Activated CD4-positive, alpha-beta T cell treated with anti-CD3 and anti-CD28 coated beads for 48 hours (primary cell): ENCODE measurements around the gene DDA1.
"Not testable (repeated sequence)": the region's sequence is repeated elsewhere in the genome, so short reads cannot be mapped to it uniquely, and the experiment has no call there.

ENCODE experiments used
- DNase-seq: peaks from one replicate; pipeline ENCODE4 v3.0.0-alpha.2; 2020

Gene DDA1

DNA sequence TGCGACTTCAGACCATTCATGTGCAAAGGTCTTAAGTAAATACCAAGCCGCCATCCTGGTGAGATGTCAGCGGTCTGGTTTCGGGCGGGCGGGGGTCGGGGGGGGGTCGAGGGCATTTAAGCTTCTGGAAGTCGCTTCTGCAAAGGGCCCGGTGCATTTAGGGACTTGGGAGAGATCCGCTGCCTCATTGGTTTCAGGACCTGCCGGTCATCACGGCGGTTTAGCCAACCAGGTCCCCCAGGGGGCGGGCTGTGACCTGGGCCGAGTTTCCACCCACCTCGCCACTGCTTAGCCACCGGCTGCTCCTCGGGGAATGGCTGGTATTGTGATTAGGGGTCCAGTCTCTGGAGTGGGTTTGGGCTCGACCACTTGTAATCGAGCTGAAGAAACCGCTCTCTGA is 19.9 kb upstream of the DDA1 start:
- peak; percentile 82 for DNase-seq

DNA sequence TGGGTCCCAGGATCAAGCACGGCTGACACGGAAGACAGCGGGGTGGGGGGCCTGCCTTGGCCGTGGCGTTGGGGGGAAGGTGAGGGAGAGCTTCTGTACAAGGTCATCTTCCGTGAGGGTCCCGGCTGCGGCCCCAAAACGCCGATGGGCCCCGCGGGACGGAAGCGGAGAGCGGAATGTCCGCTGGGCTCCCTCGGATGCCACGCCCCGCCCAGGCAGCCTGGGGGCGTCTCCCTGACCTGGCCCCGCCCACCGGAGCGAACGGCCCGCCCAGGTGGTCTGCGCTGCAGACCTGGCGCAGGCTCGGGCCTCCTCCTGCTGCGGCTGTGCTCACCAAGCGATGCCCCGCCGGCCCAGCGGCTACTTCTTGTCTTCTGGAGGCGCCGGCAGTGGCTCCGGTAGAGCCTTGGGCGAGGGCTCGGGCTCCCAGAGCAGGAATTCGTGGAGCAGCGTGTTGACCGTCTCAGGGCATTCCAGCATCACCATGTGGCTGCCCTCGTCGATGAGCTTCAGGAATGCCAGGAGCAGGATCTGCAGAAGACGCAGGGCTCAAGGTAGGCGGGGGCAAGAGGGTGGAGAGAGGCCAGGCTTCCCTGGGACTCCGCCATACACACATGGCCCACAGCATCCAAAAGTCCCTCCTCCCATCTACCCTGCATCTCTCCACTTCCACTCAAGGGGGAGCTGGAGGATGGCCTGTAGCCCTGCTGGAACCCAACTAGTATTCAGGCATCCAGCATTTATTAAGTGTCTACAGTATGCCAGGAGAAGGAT is 16.9 kb upstream of the DDA1 start:
- peak; percentile 87 for DNase-seq

DNA sequence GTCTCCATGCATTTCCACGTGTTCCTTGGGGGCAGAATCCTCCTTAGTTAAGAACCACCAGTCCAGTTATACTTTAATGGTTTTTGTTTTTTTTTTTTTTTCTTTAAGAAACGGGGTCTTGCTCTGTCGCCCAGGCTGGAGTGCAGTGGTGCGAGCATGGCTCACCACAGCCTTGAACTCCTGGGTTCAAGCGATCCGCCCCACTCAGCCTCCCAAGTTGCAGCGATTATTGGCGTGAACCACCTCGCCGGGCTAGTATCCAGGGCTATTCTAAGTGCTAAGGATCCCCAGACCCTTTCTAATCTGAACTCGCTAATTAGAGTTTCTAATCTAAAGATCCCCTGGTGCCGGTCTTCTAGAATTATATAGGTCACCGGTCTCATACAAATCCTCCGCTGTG is 15.8 kb upstream of the DDA1 start:
- DNase-seq: no peak

DNA sequence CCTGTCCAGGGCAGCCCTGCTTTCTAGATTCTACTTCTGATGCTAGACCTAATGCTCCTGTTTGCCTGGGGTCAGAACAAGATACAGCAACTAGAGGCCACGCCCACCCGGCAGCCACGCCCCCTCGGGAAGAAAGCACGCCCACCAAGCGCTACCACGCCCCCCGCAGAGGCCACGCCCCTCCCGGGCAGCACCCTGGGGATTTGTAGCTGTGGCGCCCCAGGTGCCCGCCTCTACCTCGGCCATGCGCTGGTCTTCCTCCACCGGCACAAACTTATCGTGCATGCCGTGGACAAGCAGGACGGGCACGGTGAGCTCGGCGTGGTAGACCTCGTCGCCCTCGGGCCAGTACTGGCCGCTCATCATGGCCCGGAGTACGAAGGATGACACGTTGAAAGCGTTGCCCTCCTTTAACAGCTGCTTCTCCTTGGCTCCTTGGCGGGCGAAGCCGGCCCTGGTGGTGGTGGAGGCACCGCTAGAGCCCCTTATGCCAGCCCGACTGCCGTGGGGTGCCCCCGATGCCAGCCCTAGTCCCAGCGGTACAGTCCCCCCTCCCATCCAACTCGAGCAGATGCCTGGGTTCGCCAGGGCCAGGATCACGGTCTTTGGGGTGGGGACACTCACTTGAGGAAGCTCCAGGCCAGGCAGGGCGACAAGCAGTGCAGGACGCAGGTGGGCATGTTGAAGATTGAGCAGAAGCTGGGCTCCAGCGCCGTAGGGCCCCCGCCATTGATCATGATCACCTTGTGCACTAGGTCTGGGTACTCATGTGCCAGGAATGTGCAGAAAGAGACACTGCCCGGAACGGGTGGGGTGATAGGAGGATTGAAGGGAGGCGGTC is 15.1 kb upstream of the DDA1 start:
- peak; percentile 83 for DNase-seq

DNA sequence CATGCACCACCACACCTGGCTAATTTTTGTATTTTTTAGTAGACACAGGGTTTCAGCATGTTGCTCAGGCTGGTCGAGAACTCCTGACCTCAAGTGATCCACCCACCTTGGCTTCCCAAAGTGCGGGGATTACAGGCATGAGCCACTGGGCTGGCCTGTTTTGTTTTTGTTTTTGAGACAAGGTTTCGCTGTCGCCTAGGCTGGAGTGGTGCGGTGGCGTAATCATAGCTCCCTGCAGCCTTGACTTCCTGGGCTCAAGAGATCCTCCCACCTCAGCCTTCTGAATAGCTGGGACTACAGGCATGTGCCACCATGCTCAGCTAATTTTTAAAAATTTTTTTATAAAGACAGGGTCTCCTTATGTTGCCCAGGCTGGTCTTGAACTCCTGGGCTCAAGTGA is 13.8 kb upstream of the DDA1 start:
- DNase-seq: not testable (repeated sequence)

DNA sequence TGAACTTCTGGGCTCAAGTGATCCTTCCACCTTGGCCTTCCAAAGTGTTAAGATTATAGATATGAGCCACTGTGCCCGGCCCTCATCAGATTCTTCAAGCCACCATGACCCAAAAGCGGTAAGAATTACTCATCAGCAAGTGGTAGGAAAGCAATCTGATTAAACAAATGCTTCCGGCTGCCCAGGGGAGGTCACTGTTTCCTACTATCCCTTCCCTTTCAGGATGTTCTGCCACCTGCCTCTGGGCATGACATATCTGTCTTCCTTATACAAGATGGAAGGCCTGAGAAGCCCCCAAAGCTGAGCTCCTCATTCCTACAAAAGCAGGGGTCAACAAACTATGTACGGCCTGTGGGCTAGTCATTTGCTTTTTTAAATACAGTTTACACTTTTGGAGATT is 13.1 kb upstream of the DDA1 start:
- no peak for DNase-seq

DNA sequence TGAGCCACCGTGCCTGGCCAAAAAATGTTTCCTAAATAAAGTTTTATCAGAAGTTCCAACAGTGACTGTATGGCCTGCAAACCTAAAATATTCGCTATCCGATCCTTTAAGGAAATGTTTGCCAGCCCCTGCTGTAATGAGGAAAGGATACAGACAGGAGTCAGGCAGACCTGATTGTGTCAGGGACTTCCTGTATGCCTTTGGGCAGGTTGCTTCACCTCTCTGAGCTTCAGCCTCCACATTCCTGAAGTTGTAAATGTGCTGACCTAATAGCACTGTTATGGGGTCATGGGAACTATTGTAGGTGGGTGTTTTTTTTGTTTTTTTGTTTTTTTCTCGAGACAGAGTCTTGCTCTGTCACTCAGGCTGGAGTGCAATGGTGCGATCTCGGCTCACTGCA is 12.4 kb upstream of the DDA1 start:
- DNase-seq: no peak

DNA sequence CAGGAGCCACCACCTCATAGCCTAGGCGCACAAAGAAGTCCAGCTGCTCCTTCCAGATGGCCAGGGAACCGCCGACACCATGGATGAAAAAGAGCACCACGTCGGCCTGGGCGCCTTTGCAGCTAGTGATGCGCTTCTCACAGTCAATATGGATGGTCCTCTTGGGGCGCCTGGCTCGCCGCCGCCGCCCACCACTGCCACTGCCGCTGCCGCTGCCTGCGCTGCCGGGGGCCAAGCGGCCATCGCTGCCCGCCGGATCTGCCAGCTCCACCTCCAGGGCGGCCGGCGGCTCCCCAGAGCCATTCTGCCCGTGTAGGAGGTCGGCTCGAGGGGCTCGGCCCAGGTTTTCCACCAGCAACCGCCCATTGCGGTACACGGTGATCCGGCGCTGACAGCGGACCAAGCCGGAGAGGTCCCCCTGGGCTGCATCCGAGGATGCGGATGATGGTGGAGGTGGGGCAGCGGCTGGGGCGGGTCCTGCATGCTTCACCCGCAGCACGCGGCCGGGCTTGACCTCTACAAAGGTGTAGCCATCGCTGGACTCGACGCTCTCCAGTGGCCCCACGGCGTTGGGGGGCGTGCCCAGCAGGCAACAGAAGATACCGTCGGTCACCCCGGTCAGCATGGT is 8.3 kb upstream of the DDA1 start:
- DNase-seq: no peak

DNA sequence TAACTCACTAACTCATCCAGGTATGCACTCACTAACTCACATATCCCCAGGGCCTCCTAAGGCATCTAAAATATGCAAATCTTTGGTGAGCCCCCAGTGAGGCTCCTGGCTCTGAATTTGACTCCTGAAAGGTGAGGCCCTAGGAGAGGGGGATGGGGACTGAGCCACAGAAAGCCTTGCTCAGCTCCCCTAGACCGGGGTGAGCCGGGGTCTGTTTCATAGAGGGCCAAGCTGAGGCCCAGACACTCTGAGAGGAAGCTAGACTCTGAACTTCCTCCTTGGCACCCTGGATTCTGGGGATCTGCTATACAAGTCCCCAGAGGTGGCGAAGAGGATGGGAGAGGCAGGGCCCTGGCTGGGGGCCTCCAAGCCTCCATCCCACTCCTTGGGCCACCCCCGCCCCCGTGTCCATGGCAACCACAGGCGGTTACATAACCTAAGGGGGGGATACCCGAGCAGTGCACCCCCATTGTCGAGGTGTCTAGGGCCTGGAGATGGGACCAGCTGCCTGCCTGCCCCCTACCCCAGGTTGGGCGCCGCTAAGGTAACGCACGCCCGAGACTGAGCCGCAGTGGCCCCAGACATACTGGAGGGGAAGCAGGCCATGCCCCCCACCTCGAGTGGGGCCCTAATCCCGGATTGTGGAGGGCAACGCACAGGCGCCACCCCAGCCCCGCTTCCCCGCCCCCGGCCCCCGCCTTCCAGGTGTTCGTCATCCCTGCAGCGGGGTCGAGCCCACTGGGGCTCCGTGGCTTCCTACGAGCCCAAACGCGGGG is 6.8 kb upstream of the DDA1 start:
- DNase-seq: no peak

DNA sequence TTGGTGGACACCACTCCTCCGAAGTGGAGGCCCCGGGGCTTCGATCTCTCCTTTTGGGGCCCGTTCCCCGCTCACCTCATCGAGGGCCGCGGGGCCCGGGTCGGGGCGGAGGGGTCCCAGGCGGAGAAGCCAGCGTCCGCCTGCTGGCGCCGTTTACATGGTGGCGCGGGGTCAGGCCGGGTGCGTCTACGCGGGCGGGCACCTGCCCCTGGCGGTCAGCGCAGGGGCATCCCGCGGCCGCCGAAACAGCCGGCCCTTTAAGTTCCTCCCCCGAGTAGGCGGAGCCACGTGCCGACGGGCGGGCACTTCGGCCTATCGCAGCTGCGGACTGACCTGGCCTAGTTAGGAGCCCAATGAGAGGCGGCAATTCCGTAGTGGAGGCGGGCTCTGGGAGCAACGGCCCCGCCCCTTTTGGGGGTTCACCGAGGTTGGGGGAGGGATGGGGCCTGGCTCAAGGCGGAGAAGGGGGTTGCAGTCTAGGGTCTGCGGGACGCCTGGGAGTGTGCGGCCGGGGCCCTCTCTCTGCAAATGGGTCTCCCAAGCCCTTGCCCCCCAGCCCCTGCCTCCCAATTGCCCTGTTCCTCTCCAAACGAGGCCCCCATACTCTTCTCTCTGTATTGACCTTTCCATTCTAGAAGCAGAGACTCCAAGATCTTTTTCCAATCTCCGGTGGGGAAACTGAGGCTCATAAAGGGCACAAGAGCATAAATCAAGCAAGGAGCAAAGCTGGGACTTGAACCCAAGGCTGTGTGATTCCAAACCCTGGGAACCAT is 6.0 kb upstream of the DDA1 start, which contains the start of gene ABHD8:
Gene ABHD8, minus strand, starts transcription at position 259 of the 773 bp plus-strand sequence. CDS start 1,809 bp downstream, outside the sequence.
- DNase-seq: peak; percentile 97

DNA sequence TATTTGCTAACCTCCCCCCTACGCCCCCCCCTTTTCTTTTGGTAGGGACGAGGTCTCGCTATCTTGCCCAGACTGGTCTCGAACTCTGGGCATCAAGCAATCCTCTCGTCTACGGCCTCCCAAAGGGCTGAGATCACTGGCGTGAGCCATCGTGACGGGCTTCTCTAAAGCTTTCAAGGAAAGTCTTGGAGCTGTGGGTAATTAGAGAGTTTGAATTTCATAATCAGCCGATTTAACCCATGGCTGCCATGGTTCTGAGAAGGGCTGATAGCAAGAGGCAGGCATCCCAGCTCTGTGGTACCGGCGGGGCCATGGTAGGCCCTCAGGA is 5.5 kb upstream of the DDA1 start:
- no peak for DNase-seq

DNA sequence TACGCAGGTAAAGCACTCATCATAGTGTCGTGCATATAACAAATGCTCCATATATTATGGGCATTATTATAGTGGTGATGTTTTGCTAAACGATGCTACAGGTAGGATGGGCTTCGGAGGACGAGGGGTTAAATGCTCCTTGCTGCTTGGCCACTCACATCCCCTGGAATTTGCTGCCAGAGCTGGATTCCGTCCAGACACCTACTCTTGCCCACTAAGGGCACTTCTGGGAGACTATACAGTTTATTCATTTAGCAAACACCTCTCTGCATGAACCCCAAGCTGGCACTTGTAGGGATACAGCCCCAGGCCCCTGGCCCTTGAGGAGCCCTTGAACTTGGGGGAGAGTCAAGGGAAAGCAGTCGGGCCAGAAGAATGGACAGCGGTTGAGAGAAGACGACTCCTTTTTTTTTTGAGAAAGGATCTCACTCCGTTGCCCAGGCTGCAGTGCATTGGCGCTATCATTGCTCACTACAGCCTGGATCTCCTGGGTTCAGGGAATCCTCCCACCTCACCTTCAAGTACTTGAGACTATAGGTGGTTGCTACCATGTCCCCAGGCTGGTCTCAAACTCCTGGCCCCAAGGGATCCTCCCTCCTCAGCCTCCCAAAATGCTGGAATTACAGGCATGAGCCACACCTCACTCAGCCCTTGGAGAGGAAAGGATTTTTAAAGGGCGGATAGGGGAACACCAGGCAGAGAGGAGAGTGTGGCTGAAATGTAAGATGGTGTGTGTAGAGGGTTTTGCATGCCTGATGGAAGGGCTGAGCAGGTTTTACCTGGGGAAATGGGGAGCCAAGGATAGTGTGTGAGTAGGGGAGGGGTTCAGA is 4.8 kb upstream of the DDA1 start:
- no peak for DNase-seq

DNA sequence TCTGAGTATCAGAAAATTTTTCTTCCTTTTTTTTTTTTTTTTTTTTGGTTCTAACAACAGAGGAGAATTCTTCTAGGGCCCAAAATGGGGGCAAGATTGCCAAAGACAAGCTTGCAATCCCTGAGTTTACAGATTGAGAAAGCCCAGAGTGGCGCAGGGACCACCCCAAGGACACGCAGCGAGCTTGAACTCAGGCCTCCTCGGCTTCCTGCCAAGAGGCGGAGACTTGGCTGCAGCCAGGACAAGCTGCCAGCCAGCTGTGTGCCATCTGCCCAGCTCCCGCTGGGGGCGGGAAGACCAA is 4.2 kb upstream of the DDA1 start:
- DNase-seq: no peak

DNA sequence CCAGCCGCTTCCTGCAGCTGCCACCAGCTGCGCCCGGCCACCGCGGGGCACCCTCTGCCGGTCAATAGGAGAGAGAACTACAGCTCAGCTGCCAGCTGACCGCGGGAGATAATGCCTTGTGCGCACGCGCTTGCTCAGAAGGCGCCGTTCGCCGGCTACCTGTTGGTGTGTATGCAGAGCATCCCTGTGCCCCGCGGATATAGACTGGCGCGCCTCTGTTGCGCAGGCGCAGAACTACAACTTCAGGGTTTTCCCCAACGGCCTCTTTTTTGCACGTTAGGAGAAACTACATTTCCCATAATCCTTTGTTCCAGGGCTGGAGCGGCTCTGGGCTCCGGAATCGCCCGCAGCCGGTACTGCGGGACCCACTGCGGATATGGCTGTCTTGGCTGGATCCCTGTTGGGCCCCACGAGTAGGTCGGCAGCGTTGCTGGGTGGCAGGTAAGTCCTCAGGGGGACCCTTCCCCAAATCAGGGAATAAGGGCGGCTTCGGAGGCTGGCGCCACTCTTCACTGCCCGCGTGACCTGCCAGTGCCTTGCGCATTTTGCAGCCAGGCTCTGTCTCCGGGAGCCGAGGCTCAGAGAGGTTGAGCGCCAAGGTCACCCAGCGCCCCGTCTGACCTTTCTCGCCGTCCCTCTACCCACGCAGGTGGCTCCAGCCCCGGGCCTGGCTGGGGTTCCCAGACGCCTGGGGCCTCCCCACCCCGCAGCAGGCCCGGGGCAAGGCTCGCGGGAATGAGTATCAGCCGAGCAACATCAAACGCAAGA is 3.7 kb upstream of the DDA1 start, which contains the start of gene MRPL34:
Gene MRPL34, plus strand, starts transcription at position 356 of the 768 bp plus-strand sequence. Its CDS starts 21 bp downstream, at position 377.
- DNase-seq: peak; percentile 97

DNA sequence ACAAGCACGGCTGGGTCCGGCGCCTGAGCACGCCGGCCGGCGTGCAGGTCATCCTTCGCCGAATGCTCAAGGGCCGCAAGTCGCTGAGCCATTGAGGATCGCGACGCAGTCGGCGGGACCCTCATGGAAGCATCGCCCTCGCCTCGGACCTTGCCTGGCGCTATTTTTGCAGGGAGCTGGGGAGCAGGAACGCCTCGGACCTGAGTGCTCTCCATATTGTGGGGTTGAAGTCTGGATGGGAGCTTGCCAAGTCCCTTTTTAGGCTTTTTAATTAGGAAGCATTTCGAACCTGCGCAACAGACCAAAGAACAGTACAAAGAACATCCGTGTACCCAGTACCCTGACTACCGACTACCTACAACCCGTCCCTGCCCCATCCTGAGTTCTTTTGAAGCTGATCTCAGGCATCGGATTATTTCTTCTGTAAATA is 3.1 kb upstream of the DDA1 start:
- DNase-seq: no peak

DNA sequence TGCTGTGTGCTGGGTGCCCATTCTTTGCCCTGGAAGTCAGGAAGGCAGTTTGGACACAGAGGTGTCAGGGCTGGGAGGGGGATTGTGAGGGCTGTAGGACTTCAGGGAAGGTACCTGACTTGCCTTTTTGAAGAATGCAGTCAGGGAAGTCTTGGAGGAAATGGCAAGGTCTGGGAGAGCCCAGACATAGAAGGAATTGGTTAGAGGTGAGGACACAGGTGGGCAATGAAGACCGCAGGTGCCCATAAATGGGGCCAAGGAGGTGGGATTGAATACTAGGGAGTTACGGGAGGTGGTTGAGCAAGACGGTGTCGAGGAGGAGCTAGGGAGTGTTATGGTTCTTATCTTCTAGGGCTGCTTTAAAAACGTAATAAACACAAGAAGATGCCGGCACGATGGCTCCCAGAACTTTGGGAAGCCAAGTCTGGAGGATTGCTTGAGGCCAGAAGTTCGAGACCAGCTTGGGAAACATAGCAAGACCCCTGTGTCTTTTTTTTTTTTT is 1.4 kb upstream of the DDA1 start:
- no peak for DNase-seq

DNA sequence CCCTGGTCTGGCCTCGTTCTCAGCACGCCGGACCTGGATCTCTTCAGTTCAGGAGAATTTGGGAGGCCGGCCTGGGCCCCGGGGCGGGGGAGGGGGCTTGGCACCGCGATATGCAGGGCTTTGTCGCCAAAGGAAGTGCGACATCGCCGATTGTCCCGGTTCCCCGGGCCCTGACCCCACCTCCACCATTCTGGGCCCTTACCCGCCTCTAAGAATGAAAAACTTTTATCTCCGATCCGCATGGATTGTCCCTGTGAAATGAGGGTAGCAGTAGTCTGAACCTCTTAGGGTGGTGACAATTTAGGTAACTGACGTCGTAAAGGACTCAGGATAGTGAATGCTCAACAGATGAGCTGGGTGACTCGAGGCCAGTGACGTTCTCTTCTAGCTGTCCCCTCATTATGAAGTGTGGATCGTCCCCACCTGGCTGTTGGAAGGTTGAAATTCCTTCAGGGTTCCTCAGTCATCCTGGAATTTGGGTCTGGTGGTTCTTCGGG is 650 bp downstream of the DDA1 start:
- DNase-seq: peak; percentile 45

DNA sequence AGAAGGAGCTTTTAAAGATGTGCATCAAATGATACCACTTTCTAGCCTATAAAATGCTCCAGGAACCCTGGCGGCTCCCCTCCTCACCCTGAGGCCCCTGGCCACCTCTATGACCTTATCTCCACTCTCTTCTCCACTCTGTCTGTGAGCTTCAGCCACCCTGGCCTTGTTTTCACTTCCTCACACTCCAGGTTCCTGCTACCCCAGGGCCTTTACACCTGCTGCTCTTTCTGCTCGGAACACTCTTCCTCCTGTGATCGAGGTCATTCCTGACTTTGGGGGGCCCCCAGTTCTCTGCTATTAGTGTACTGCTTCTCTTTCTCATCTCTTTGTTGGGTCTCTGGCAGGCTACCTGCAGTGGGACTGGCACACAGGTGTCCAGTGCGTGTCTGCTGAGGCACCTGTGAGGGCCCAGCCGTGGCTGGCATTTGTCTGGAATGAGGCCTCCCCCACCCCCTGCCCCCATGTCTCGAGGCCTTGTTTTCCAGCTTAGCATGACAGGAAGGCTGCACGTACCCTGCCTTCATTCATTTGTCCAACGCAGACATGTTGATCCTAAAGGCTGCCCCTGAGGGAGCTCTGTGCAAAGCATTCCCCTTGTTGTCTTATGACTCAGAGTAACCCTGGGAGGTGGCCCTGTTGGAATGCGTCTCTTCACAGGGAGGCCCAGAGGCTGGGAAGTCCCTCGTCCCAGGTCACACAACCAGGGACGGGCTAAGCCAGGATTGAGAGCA is 2.3 kb downstream of the DDA1 start:
- DNase-seq: no peak
